H1 (cell line): ENCODE data around the gene SLC26A8. TPM values are rescaled to one million over a fixed set of nuclear protein-coding genes. Genes with fewer than 3 reads are reported as not detected.

Experiments used
- ATF3 ChIP-seq: IDR thresholded peaks from 2 replicates; pipeline ENCODE4 v1.6.1; 2011; ENCODE audit warnings: low read depth, mild to moderate bottlenecking, low read length; ENCODE audit not compliant: insufficient read depth
- BRCA1 ChIP-seq: IDR thresholded peaks from 2 replicates; pipeline ENCODE4 v1.6.1; 2012; ENCODE audit warnings: low read depth, low read length, improper control_type of control experiment
- CBX5 ChIP-seq: fragments of 300-800, 300-1000 bp; sonication (generic); IDR thresholded peaks from 2 replicates; pipeline ENCODE4 v1.7.1; 2016; ENCODE audit warnings: antibody characterized with exemption, low read length, low read depth
- HDAC2 ChIP-seq, 2 experiments: fragments of 300-600 bp in 1 of 2; sonication (generic) in 1 of 2; IDR thresholded peaks; 2 replicates each; pipeline ENCODE4 v1.6.1; 2011 to 2012; ENCODE audit warnings: low read depth in 2 of 2, low read length in 2 of 2, mild to moderate bottlenecking in 2 of 2, moderate library complexity in 2 of 2, borderline replicate concordance in 1 of 2, inconsistent platforms in 1 of 2
- polyA plus RNA-seq, 7 experiments: library from polyadenylated mRNA; depleted of rRNA in 3 of 7; stranded (reverse) in 5 of 7; unstranded in 2 of 7; fragments of >200 nt in 5 of 7; fragments of 200-250 nt in 2 of 7; gene quantifications; 1 replicate in 5 of 7; 2 replicates in 1 of 7; 4 replicates in 1 of 7; pipeline versions ENCODE4 v1.2.1 to v1.2.3, GENCODE V29; 2011 to 2013; ENCODE audit warnings: missing spikeins in 2 of 7, mixed read lengths in 2 of 7
- total RNA-seq: library from RNA; stranded (reverse); fragmentation: NEBNext Ultra II Directional; extraction: Animal tissue kit (Norgen Biotek cat#: 25700); gene quantifications from 2 replicates; pipeline ENCODE4 v1.2.1, GENCODE V29; 2021
- TF ChIP-seq, protein P1 (sequence below): IDR thresholded peaks from 2 replicates; pipeline ENCODE4 v1.6.1; 2012; ENCODE audit warnings: low read length, inconsistent platforms

The SLC26A8 gene
- total and polyA plus RNA-seq, 2 of the 8 experiments (the other 6 are each of a cell fraction or from before 2014, with no cell fraction given) = 0.56 to 0.57 TPM

GRCh38 chr6:35897486-35897885 lies 127.0 kb downstream of the SLC26A8 start (continued):
- TF ChIP-seq CBX5 (no peak), BRCA1 (no peak), ATF3 (no peak), HDAC2 (IDR thresholded peaks at IDR 0.05; ENCODE audit: borderline replicate concordance in 1 of 2, low read depth in 2 of 2, low read length in 2 of 2) (no peak)
- TF ChIP-seq, protein P1, sequence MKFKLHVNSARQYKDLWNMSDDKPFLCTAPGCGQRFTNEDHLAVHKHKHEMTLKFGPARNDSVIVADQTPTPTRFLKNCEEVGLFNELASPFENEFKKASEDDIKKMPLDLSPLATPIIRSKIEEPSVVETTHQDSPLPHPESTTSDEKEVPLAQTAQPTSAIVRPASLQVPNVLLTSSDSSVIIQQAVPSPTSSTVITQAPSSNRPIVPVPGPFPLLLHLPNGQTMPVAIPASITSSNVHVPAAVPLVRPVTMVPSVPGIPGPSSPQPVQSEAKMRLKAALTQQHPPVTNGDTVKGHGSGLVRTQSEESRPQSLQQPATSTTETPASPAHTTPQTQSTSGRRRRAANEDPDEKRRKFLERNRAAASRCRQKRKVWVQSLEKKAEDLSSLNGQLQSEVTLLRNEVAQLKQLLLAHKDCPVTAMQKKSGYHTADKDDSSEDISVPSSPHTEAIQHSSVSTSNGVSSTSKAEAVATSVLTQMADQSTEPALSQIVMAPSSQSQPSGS = no peak
